Spinal cord (tissue), 10 donors: ENCODE results near the gene PGAM2. TPM values are rescaled to one million over a fixed set of nuclear protein-coding genes. Genes with fewer than 3 reads are reported as not detected.

Source experiments
- DNase-seq, 6 donors: peaks; one replicate each; pipeline versions ENCODE4 v3.0.0 to v3.0.0-alpha.2; 2013 to 2015; ENCODE audit warnings: low spot score in 6 of 6, low read depth in 4 of 6
- H3K27ac ChIP-seq: one replicate; pipeline ENCODE4 v1.5.1; 2013; ENCODE audit warnings: low read depth, low read length, control low read depth
- H3K27me3 ChIP-seq: one replicate; pipeline ENCODE4 v1.6.1; 2013; ENCODE audit warnings: low read length; ENCODE audit not compliant: control insufficient read depth, insufficient read depth
- H3K36me3 ChIP-seq: one replicate; pipeline ENCODE4 v1.6.1; 2013; ENCODE audit warnings: low read length; ENCODE audit not compliant: control insufficient read depth, insufficient read depth
- H3K4me1 ChIP-seq: one replicate; pipeline ENCODE4 v1.6.1; 2013; ENCODE audit warnings: low read length; ENCODE audit not compliant: control insufficient read depth, insufficient read depth
- H3K4me3 ChIP-seq: one replicate; pipeline ENCODE4 v1.5.1; 2013; ENCODE audit warnings: low read depth, low read length, control low read depth
- H3K9me3 ChIP-seq: one replicate; pipeline ENCODE4 v1.6.1; 2013; ENCODE audit warnings: low read length; ENCODE audit not compliant: control insufficient read depth, insufficient read depth
- WGBS: methylation state at CpG from one replicate; pipeline ENCODE4 v1.1.5; 2013; ENCODE audit warnings: missing lambda C conversion rate; ENCODE audit not compliant: insufficient coverage; 5-methylcytosine and 5-hydroxymethylcytosine counted together
- polyA plus RNA-seq, 2 donors: library from polyadenylated mRNA; unstranded; fragments of 120-200 nt; gene quantifications; one replicate each; pipeline ENCODE4 v1.2.1, GENCODE V29; 2013; ENCODE audit not compliant: insufficient read length in 2 of 2
- total RNA-seq, 2 donors: library from RNA; depleted of rRNA in 1 of 2; stranded (reverse); fragments of 120-200 nt in 1 of 2; fragments of >200 nt in 1 of 2; gene quantifications; one replicate each; pipeline versions ENCODE4 v1.2.3 to v1.2.4, GENCODE V29; 2013 to 2014
- donor health status: healthy.

The PGAM2 gene
- total and polyA plus RNA-seq, 4 donors = 3.5 to 13.6 (median 12.0) TPM

DNA sequence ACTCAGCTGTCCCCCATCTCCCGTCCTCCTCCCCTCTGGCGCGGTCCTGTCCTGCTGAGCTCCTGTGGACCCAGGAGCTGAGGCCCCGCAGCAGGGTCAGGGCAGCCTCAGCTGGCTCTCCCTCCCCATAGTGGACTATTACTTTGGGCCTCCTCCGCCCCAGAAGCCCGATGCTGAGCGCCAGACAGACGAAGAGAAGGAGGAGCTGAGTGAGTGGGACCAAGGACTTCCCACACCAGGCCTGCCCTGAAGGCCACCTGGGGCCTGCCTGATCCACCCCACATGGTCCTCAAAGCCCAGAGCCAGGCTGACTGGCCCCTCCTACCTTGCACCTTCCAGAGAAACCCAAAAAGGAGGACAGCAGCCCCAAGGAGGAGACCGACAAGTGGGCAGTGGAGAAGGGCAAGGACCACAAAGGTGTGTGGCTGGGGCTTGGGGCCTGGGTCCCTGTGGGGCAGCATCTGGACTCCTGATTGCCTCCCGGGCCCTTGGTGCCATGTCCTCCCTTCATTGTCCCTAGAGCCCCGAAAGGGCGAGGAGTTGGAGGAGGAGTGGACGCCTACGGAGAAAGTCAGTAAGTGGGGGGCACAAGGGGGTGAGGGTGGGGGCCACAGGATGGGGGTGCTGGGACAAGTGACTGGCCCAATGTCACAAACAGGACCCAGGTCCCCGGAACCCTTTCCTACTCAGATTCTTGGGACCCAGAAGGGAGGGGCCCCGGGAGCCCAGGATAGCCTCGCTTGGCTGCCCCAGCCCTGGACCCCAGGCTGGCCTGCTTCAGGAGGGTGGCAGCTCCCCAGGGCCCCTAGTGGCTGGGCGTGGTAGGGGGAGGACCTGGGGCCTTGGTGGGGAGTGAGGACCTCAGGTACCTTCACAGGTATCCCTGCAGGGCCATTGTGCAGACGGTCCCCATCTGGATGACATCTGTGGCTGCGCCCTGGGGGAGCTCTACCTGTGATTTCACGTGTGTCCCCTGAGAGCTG, 43.7 kb upstream of the PGAM2 start:
- 89% methylated on average over 14 of the region's 21 CpGs for WGBS
- no peak for DNase-seq
- Histone ChIP-seq H3K27ac (no peak overlapping the region), H3K4me3 (no peak overlapping the region), H3K9me3 (no peaks in the 10 kb centered on the region), H3K27me3 (peaks cover 2% of the 10 kb centered on the region), H3K36me3 (peaks cover 78% of the 10 kb centered on the region), H3K4me1 (peaks cover 71% of the 10 kb centered on the region)

DNA sequence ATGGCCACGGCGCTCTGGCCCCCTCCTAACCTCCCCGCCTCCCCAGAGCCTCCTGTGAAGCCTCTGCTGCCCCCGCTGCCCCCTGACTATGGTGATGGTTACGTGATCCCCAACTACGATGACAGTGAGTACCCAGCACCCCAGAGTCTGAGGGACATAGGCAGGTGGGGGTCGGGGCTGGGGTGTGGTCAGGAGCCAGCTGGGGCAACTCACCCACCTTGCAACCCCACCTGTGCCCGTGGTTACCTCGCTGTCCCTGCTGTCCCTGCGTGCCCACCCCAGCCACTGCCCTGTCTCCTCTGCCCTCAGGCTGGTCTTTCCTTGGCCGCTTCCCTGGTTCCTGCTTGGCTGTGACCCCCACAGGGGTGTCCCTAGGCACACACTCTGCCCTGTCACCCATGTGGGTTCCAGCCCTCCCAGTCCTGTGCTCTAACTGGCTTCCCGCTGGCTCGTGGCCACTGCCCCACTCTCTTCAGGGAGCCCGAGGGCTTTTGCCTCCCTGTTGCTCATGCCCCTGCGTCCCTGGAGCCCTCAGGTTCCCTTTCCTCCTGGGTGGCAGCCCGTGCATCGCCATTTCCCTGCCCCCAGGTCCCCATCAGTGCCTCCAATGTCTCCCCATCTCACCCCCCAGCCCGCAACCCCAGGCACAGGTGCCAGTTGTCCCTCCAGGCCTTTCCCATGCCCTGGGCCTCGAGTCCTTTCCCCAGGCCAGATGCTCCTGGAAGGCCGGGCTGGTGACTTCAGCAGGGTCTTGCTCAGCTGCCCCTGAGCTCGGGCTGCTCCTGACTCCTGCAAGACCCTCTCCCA, 42.8 kb upstream of the PGAM2 start:
- H3K4me1 ChIP-seq = peaks cover 72% of the 10 kb centered on the region
- no peak overlapping the region for H3K4me3 ChIP-seq
- H3K27me3 ChIP-seq = peaks cover 2% of the 10 kb centered on the region
- no peaks in the 10 kb centered on the region for H3K9me3 ChIP-seq
- 92% methylated on average over 18 of the region's 21 CpGs for WGBS
- H3K27ac ChIP-seq = no peak overlapping the region
- no peak for DNase-seq
- H3K36me3 ChIP-seq = peaks cover 69% of the 10 kb centered on the region

DNA sequence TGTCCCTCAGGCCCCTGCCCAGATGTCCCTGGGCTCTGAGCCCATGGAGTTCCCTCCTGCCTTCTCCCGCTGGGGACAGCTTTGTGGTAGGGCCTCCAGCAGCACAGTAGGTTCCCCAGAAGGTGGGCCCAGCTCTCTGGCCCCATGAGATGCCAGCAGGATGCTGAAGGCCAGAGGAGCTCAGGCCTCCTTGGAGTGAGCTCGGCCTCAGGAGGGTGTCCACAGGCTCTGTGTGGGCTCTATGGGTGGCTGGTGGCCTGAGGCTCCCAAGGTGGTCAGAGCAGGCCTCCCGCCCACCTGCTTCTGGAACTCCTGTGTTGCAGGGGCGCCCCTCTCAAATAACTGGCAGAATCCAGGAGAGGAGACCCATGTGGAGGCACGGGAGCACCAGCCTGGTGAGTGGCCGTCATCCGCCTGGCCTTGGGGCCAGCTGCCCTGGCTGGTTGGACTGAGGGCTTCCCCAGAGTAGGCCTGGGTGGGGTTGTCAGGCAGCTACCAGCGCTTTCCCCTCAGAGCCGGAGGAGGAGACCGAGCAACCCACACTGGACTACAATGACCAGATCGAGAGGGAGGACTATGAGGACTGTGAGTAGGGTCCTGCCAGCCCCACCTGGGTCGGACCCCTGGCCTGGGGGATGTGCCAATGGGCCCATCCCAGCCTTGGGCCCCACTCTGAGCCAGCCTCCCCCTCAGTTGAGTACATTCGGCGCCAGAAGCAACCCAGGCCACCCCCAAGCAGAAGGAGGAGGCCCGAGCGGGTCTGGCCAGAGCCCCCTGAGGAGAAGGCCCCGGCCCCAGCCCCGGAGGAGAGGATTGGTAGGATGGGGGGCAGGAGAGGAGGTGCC, 42.0 kb upstream of the PGAM2 start:
- Histone ChIP-seq H3K4me1 (peaks cover 72% of the 10 kb centered on the region), H3K4me3 (no peak overlapping the region), H3K36me3 (peaks cover 60% of the 10 kb centered on the region), H3K27ac (no peak overlapping the region), H3K27me3 (peaks cover 2% of the 10 kb centered on the region), H3K9me3 (no peaks in the 10 kb centered on the region)
- WGBS = 96% methylated on average over 14 of the region's 18 CpGs
- DNase-seq = no peak

DNA sequence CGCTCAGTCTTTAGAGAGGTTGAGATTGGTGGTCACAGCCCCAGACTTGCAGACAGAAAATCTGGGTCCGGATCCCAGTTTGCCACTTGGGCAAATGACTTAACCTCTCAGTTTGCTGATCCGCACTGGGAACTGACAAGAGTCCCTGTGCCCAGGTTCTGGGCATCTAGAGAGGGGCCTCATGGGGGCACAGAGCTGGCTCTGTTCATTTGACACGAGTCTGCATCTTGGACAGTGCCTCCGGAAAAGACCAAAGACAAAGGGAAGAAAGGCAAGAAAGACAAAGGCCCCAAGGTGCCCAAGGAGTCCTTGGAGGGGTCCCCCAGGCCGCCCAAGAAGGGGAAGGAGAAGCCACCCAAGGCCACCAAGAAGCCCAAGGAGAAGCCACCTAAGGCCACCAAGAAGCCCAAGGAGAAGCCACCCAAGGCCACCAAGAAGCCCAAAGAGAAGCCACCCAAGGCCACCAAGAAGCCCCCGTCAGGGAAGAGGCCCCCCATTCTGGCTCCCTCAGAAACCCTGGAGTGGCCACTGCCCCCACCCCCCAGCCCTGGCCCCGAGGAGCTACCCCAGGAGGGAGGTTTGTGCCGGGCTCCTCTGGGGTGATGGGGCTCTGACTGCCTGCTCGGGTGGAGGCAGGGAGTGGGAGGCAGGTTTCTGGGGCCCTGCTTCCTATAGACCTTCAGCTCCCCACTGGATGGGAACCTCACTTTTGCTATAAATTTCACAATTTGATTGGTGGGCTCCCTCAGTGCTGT, 41.1 kb upstream of the PGAM2 start:
- Histone ChIP-seq H3K4me1 (peaks cover 72% of the 10 kb centered on the region), H3K4me3 (no peak overlapping the region), H3K36me3 (peaks cover 52% of the 10 kb centered on the region), H3K9me3 (no peaks in the 10 kb centered on the region), H3K27ac (no peak overlapping the region), H3K27me3 (peaks cover 2% of the 10 kb centered on the region)
- WGBS = 93% methylated on average over 7 of the region's 10 CpGs
- no peak for DNase-seq

DNA sequence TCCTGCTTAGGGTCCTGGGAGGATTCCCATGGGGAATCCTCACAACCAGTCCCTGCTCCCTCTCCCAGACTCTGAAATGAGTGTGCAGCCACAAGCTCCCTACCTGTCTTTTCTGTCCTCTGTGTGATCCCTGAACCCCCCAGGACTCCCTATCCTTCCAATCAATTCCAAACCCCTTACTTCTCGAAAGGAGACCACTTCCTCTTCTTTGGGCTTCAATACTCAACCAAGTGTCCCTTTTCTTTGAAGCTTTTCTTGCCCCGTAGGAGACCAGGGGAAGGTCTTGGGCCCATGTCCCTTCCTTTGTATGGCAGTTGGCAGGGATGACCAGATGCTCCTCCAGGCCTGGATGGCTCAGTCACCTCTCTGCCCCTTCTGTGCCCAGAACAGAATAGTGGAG, 40.5 kb upstream of the PGAM2 start:
- Histone ChIP-seq H3K4me1 (peaks cover 72% of the 10 kb centered on the region), H3K36me3 (peaks cover 45% of the 10 kb centered on the region), H3K4me3 (peak overlapping the region; percentile 52), H3K27me3 (peaks cover 2% of the 10 kb centered on the region), H3K27ac (peak overlapping the region; percentile 82), H3K9me3 (no peaks in the 10 kb centered on the region)
- 54% methylated on average over 2 of the region's 2 CpGs for WGBS
- DNase-seq = no peak

DNA sequence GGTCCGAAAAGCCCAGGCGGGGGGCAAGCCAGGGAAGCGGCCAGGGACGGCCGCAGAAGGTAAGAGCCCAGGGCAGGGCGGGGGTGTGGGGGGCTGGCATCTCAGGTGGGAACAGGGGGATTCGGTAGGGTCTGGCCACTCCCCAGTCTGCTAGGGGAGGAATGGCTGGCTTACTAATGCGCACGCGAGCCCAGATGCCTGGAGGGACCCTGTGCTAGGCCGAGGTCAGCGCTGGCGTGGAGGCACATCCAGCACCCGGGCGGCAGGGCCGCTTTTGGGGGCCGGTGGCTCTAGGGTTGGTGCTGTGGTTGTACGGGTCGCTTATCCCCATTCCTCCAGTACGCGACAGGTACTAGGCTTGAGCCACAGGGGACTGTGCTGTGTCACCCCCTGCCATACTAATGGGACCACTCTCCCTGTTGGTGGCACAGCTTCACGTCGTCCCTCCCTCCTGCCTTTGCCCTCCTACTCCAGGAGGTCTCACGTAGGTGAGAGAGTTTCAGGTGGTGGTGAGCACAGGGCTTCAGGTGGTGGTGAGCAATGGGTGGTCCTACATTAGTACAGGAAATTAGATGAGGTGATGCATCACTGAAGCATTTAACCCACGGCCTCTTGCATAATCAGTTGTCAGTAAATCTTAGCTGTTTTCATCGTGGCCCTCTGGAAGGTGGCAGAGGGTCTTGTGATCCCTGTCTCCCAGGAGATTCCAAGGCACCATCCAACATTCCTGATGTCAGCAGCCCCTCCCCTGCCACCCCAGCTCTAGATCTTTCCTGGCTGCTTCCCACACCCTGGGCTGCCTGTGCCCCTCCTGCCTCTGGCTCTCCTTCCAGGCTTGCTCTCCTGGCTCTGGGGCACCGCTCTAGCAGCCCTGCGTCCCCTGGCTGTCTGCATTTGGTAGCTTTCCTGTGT, 39.7 kb upstream of the PGAM2 start:
- peaks cover 69% of the 10 kb centered on the region for H3K4me1 ChIP-seq
- peak in 2 of 6 donors; percentile 61 to 77 for DNase-seq
- peak overlapping the region; percentile 82 for H3K27ac ChIP-seq
- H3K4me3 ChIP-seq = peak overlapping the region; percentile 52
- peaks cover 2% of the 10 kb centered on the region for H3K27me3 ChIP-seq
- no peaks in the 10 kb centered on the region for H3K9me3 ChIP-seq
- peaks cover 38% of the 10 kb centered on the region for H3K36me3 ChIP-seq
- 13% methylated on average over 19 of the region's 28 CpGs for WGBS

DNA sequence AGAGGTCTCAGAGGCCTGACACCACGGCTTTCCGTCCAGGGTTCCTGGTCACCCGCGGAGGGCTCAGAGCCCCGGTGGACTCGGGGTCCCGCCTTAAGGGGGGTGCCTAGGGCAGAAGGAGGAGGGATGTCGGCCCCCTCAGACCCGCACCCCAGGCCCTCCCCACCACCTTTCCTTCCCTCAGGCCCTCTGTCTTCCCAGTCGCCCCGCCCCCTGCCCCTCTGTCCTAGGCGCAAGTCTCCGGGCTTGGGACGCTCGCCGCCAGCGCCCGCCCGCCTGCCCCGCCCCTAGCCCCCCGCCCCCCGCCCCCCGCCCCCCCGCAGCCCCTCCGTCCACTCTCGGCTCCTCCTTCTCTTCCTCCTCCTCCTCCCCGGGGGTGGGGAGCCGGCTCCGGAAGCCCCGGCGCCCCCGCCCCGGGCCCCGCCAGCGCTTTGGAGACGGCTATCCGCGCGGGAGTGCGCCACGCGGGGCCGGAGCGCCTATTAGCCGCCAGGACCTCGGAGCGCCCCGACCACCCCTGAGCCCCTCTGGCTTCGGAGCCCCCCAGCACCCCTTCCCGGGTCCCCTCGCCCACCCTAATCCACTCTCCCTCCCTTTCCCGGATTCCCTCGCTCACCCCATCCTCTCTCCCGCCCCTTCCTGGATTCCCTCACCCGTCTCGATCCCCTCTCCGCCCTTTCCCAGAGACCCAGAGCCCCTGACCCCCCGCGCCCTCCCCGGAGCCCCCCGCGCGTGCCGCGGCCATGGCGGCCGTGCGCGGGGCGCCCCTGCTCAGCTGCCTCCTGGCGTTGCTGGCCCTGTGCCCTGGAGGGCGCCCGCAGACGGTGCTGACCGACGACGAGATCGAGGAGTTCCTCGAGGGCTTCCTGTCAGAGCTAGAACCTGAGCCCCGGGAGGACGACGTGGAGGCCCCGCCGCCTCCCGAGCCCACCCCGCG, 38.8 kb upstream of the PGAM2 start, which contains the start of gene AEBP1:
Gene AEBP1 (plus strand): TSS at position 423 of the 937 bp plus-strand sequence. CDS start 321 bp downstream, at position 744.
- H3K4me1 ChIP-seq = peaks cover 69% of the 10 kb centered on the region
- peak within 1 kb of the TSS; percentile 82 for H3K27ac ChIP-seq
- H3K36me3 ChIP-seq = peaks cover 29% of the 10 kb centered on the region
- no peaks in the 10 kb centered on the region for H3K9me3 ChIP-seq
- 1% methylated on average over 67 of the region's 87 CpGs for WGBS
- peaks cover 2% of the 10 kb centered on the region for H3K27me3 ChIP-seq
- peak in 2 of 6 donors; percentile 26 to 74 for DNase-seq
- H3K4me3 ChIP-seq = peak within 1 kb of the TSS; percentile 52
